NCI-H2029 (cell line): ENCODE results near the gene CCDC40.

Experiments
- DNase-seq: peaks from one replicate; lab custom pipeline; 2025; lab: John Stamatoyannopoulos, UW

Gene CCDC40

GRCh38 chr17:80116276-80116920 lies 80.0 kb downstream of the CCDC40 start:
- no peak for DNase-seq

GRCh38 chr17:80116921-80117380 lies 80.5 kb downstream of the CCDC40 start:
- DNase-seq = no peak

GRCh38 chr17:80117491-80118401 lies 81.3 kb downstream of the CCDC40 start:
- DNase-seq = no peak

- no peak for DNase-seq
Observed at GRCh38 chr17:80118601-80119270, 82.3 kb downstream of the CCDC40 start.

- DNase-seq = no peak
Observed at GRCh38 chr17:80119271-80119791, 82.9 kb downstream of the CCDC40 start.

GRCh38 chr17:80119839-80120238 lies 83.4 kb downstream of the CCDC40 start:
- DNase-seq = no peak

- no peak for DNase-seq
Observed at GRCh38 chr17:80122026-80122575, 85.7 kb downstream of the CCDC40 start.

- no peak for DNase-seq
Observed at GRCh38 chr17:80122926-80123505, 86.6 kb downstream of the CCDC40 start.

- no peak for DNase-seq
Observed at GRCh38 chr17:80123791-80124190, 87.3 kb downstream of the CCDC40 start.

GRCh38 chr17:80124351-80124981 lies 88.0 kb downstream of the CCDC40 start:
- no peak for DNase-seq

GRCh38 chr17:80125656-80126448 lies 89.4 kb downstream of the CCDC40 start:
- no peak for DNase-seq

GRCh38 chr17:80126449-80126715 lies 89.9 kb downstream of the CCDC40 start:
- no peak for DNase-seq

GRCh38 chr17:80129006-80129565 lies 92.6 kb downstream of the CCDC40 start:
- DNase-seq = no peak

- no peak for DNase-seq
Observed at GRCh38 chr17:80130992-80131391, 94.5 kb downstream of the CCDC40 start.

- DNase-seq = no peak
Observed at GRCh38 chr17:80132906-80133625, 96.6 kb downstream of the CCDC40 start.

- DNase-seq = no peak
Observed at GRCh38 chr17:80133626-80133970, 97.2 kb downstream of the CCDC40 start.

- DNase-seq = no peak
Observed at GRCh38 chr17:80137131-80137530, 100.7 kb downstream of the CCDC40 start.

- no peak for DNase-seq
Observed at GRCh38 chr17:80138856-80139426, 102.5 kb downstream of the CCDC40 start.

GRCh38 chr17:80141463-80142165 lies 105.2 kb downstream of the CCDC40 start:
- DNase-seq = no peak
